K562 (cell line): ENCODE data around the gene FOXJ3. TPM values are rescaled to one million over a fixed set of nuclear protein-coding genes. Genes with fewer than 3 reads are reported as not detected.

Experiments used
- ASH1L ChIP-seq: fragments of 450-650 bp; IDR thresholded peaks from 2 replicates; pipeline ENCODE4 v1.6.1; 2018; ENCODE audit warnings: borderline replicate concordance, mild to moderate bottlenecking, low read depth; ENCODE audit not compliant: partially characterized antibody
- CREBBP ChIP-seq: IDR thresholded peaks from one replicate; pipeline ENCODE4 v1.6.1; 2012; ENCODE audit warnings: low read depth, mild to moderate bottlenecking, control low read depth, inconsistent platforms, low read length
- ESRRB ChIP-seq: fragments of 250-450 bp; sonication (Bioruptor Pico); IDR thresholded peaks from 2 replicates; pipeline ENCODE4 v1.5.0; 2020; ENCODE audit warnings: mild to moderate bottlenecking, moderate library complexity, borderline replicate concordance
- FOXJ3 ChIP-seq: sonication (generic); formaldehyde crosslinking; IDR thresholded peaks from 2 replicates; pipeline ENCODE4 v1.4.0; 2020; ENCODE audit warnings: mild to moderate bottlenecking, missing genetic modification reagents
- HMBOX1 ChIP-seq: sonication (generic); IDR thresholded peaks from 2 replicates; pipeline ENCODE4 v1.6.1; 2016
- MNT ChIP-seq, 2 experiments: fragments of 450-650 bp; conservative IDR thresholded peaks; 2 replicates each; pipeline ENCODE4 v1.6.1; 2017; ENCODE audit warnings: mild to moderate bottlenecking in 2 of 2, moderate library complexity in 2 of 2
- REST ChIP-seq, 2 experiments: fragments of 450-650 bp; formaldehyde crosslinking in 1 of 2; IDR thresholded peaks; 2 replicates each; pipeline versions ENCODE4 v1.4.0 to v1.6.1; 2014 to 2020; ENCODE audit warnings: mild to moderate bottlenecking in 2 of 2, borderline replicate concordance in 1 of 2, low read depth in 1 of 2
- ZNF184 ChIP-seq: sonication (generic); formaldehyde crosslinking; IDR thresholded peaks from 2 replicates; pipeline ENCODE4 v1.5.0; 2020; ENCODE audit warnings: missing genetic modification reagents
- ZNF347 ChIP-seq: fragments of 450-650 bp; formaldehyde crosslinking; IDR thresholded peaks from 2 replicates; pipeline ENCODE4 v1.4.0; 2020; ENCODE audit warnings: low read depth, mild to moderate bottlenecking, moderate library complexity
- ZNF583 ChIP-seq: fragments of 250-450 bp; sonication (Bioruptor Pico); IDR thresholded peaks from 2 replicates; pipeline ENCODE4 v1.4.0; 2020
- ZNF696 ChIP-seq: fragments of 250-450 bp; sonication (Bioruptor Pico); conservative IDR thresholded peaks from 2 replicates; pipeline ENCODE4 v1.4.0; 2020; ENCODE audit warnings: mild to moderate bottlenecking, moderate library complexity
- polyA plus RNA-seq, 8 experiments: library from polyadenylated mRNA; depleted of rRNA in 4 of 8; stranded (reverse) in 5 of 8; unstranded in 3 of 8; fragments of >200 nt; fragmentation: Nextera tagmentation in 2 of 8; fragmentation: Illumina TruSeq in 1 of 8; extraction: Ambion mirVana in 2 of 8; extraction: Trizol in 1 of 8; gene quantifications; 2 replicates each; pipeline versions ENCODE4 v1.2.1 to v1.2.3, GENCODE V29; 2011 to 2014; ENCODE audit warnings: inconsistent platforms in 1 of 8, missing spikeins in 1 of 8
- total RNA-seq, 7 experiments: library from RNA; depleted of rRNA in 6 of 7; stranded (reverse); fragments of >200 nt in 6 of 7; fragmentation: Illumina TruSeq in 2 of 7; extraction: Trizol in 2 of 7; gene quantifications; 2 replicates each; pipeline versions ENCODE4 v1.2.1 to v1.2.3, GENCODE V29; 2011 to 2021; ENCODE audit warnings: low replicate concordance in 1 of 7

FOXJ3 gene
- total and polyA plus RNA-seq, 9 of the 15 experiments (the other 6 are each of a cell fraction or from before 2014, with no cell fraction given), result 8.7 to 35.3 (median 23.4) TPM

GRCh38 chr1:42311138-42311537 lies 23.9 kb downstream of the FOXJ3 start (continued):
- TF ChIP-seq HMBOX1 (no peak), FOXJ3 (CRISPR knock-in tag) (no peak), ZNF347 (CRISPR knock-in tag) (no peak), ZNF184 (CRISPR knock-in tag) (no peak), REST (IDR thresholded peaks at IDR 0.05; ENCODE audit: borderline replicate concordance) (no peak), REST (CRISPR knock-in tag; IDR thresholded peaks at IDR 0.05; ENCODE audit: low read depth) (no peak), MNT (conservative IDR thresholded peaks at IDR 0.05) (no peak), CREBBP (no peak), ZNF583 (CRISPR knock-in tag) (no peak), ASH1L (no peak), ZNF696 (CRISPR knock-in tag) (no peak), ESRRB (no peak)
- TF ChIP-seq, all 486 proteins: peak for 0
